Globus pallidus (tissue), 1 donor: Measurements from ENCODE around the gene AJAP1.

ENCODE experiments used
- DNase-seq: peaks from one replicate; pipeline ENCODE4 v3.0.0-alpha.2; 2015; ENCODE audit warnings: low spot score

AJAP1 gene

GRCh38 chr1:4772294-4773010, 118.0 kb downstream of the AJAP1 start:
- DNase-seq = no peak

- no peak for DNase-seq
Measured at GRCh38 chr1:4773226-4773625, 118.8 kb downstream of the AJAP1 start.

GRCh38 chr1:4775506-4775905, 121.1 kb downstream of the AJAP1 start:
- DNase-seq = no peak

GRCh38 chr1:4778056-4778455, 123.6 kb downstream of the AJAP1 start:
- DNase-seq = peak; percentile 67

- no peak for DNase-seq
Measured at GRCh38 chr1:4781646-4782045, 127.2 kb downstream of the AJAP1 start.

GRCh38 chr1:4784761-4785160, 130.4 kb downstream of the AJAP1 start:
- DNase-seq = no peak

GRCh38 chr1:4786055-4786454, 131.6 kb downstream of the AJAP1 start:
- DNase-seq = no peak

GRCh38 chr1:4787551-4787950, 133.1 kb downstream of the AJAP1 start:
- DNase-seq = no peak

- DNase-seq = no peak
Measured at GRCh38 chr1:4792565-4792964, 138.2 kb downstream of the AJAP1 start.

GRCh38 chr1:4794020-4794780, 139.8 kb downstream of the AJAP1 start:
- no peak for DNase-seq

GRCh38 chr1:4796161-4797015, 142.0 kb downstream of the AJAP1 start:
- no peak for DNase-seq

- DNase-seq = no peak
Measured at GRCh38 chr1:4797016-4797410, 142.6 kb downstream of the AJAP1 start.

- no peak for DNase-seq
Measured at GRCh38 chr1:4797429-4797828, 143.0 kb downstream of the AJAP1 start.

GRCh38 chr1:4801192-4801924, 146.9 kb downstream of the AJAP1 start:
- DNase-seq = peak; percentile 87

GRCh38 chr1:4802024-4802423, 147.6 kb downstream of the AJAP1 start:
- no peak for DNase-seq

- no peak for DNase-seq
Measured at GRCh38 chr1:4803335-4803734, 148.9 kb downstream of the AJAP1 start.

- DNase-seq = no peak
Measured at GRCh38 chr1:4805987-4806386, 151.6 kb downstream of the AJAP1 start.

GRCh38 chr1:4820543-4820942, 166.1 kb downstream of the AJAP1 start:
- DNase-seq = no peak

- peak; percentile 64 for DNase-seq
Measured at GRCh38 chr1:4825800-4826450, 171.5 kb downstream of the AJAP1 start.

GRCh38 chr1:4830707-4831106, 176.3 kb downstream of the AJAP1 start:
- DNase-seq = no peak

GRCh38 chr1:4836574-4836973, 182.2 kb downstream of the AJAP1 start:
- DNase-seq = no peak
